Psoas muscle (tissue), 8 donors: ENCODE results near the gene ENG. TPM values are rescaled to one million over a fixed set of nuclear protein-coding genes. Genes with fewer than 3 reads are reported as not detected.
A peak's percentile ranks its signal among the peaks of the same experiment; 100 is the strongest.

Experiments used
- ATAC-seq, 4 donors: fragments of 200-7000 bp; cut with Tn5 transposase; one replicate each; pipeline ENCODE4 v1.9.1; 2020; ENCODE audit warnings: moderate library complexity in 3 of 4, mild to moderate bottlenecking in 2 of 4
- DNase-seq, 2 donors: peaks; one replicate each; pipeline ENCODE4 v3.0.0-alpha.2; 2020
- H3K27ac ChIP-seq: fragments of 200-600 bp; one replicate; pipeline ENCODE4 v1.8.0; 2022
- H3K27me3 ChIP-seq, 3 donors: fragments of 200-600 bp in 1 of 3; one replicate each; pipeline versions ENCODE4 v1.6.1 to v1.8.0; 2013 to 2022; ENCODE audit warnings: low read length in 2 of 3, mild to moderate bottlenecking in 2 of 3, moderate library complexity in 1 of 3; ENCODE audit not compliant: insufficient read depth in 3 of 3
- H3K36me3 ChIP-seq, 2 donors: fragments of 200-600 bp in 1 of 2; one replicate each; pipeline versions ENCODE4 v1.6.1 to v1.8.0; 2013 to 2022; ENCODE audit warnings: low read depth in 1 of 2, mild to moderate bottlenecking in 1 of 2, moderate library complexity in 1 of 2; ENCODE audit not compliant: insufficient read depth in 1 of 2
- H3K4me1 ChIP-seq: fragments of 200-600 bp; one replicate; pipeline ENCODE4 v1.8.0; 2022
- H3K4me3 ChIP-seq: fragments of 200-600 bp; one replicate; pipeline ENCODE4 v1.8.0; 2022; ENCODE audit warnings: mild to moderate bottlenecking
- H3K9me3 ChIP-seq: fragments of 200-600 bp; one replicate; pipeline ENCODE4 v1.8.0; 2022
- CTCF ChIP-seq: fragments of 200-600 bp; IDR thresholded peaks from one replicate; pipeline ENCODE4 v1.8.0; 2022; ENCODE audit warnings: antibody characterized with exemption
- WGBS, 3 donors: extraction: QIAGEN DNeasy Blood & Tissue Kit; methylation state at CpG; one replicate each; pipeline versions ENCODE4 v1.1.6 to v1.1.7; 2013; 5-methylcytosine and 5-hydroxymethylcytosine counted together
- intact Hi-C, 2 donors: fragments of 100-400 bp; cut with DNase I; formaldehyde crosslinking; loops; one replicate each; pipeline versions ENCODE4 v1.11.0 to v1.14.2; 2022
- polyA plus RNA-seq, 3 donors: library from polyadenylated mRNA; stranded (reverse); fragments of 200-250 nt; gene quantifications; one replicate each; pipeline ENCODE4 v1.2.3, GENCODE V29; 2013
- total RNA-seq, 4 donors: library from RNA; stranded (reverse); fragmentation: NEBNext Ultra II Directional in 2 of 4; extraction: Animal tissue kit (Norgen Biotek cat#: 25700) in 2 of 4; gene quantifications; one replicate each; pipeline versions ENCODE4 v1.2.1 to v1.2.4, GENCODE V29; 2021 to 2023
- donor health status: healthy with polysubstance abuse.
- donor health status: DM: no; HTN: no; CAD: no; lungs with moderate emphysema.
- donor health status: Bipolar disorder and iron deficiency.
- donor health status: healthy.
- donor health status: DM: yes; HTN: yes; CAD: no.
- donor health status: DM: no; HTN: no; CAD: no.
- donor health status: DM: no; HTN: no; CAD: no.
- donor health status: DM: yes; HTN: yes; CAD: no.

The ENG gene
- total and polyA plus RNA-seq, 7 donors: 22.1 to 80.4 (median 38.6) TPM

- H3K9me3 ChIP-seq: no peaks in the 10 kb centered on the region
- TF ChIP-seq CTCF: no peak
- 1 to 4% (median 2%) methylated on average over 12 of the region's 12 CpGs for WGBS, 3 donors
- H3K4me3 ChIP-seq: peak overlapping the region; percentile 96
- ATAC-seq: no peak
- intact Hi-C loops: loop anchor here (2.0 to 10.0 kb wide), 5 partner anchors 14 to 138 kb away; partner anchors contain the start of genes AK1 (in 1 of the 2) and ST6GALNAC4 (in 1 of the 2)
- H3K27me3 ChIP-seq: no peaks in the 10 kb centered on the region
- peaks cover 7 to 52% of the 10 kb centered on the region in 2 donors for H3K36me3 ChIP-seq
- DNase-seq: no peak
- peak overlapping the region; percentile 93 for H3K27ac ChIP-seq
- H3K4me1 ChIP-seq: peaks cover 22% of the 10 kb centered on the region
These were observed 67.7 kb downstream of the ENG start for GRCh38 chr9:127786773-127787104.

- peak within 1 kb of the TSS; percentile 96 for H3K4me3 ChIP-seq
- no peak for TF ChIP-seq CTCF
- H3K4me1 ChIP-seq: peaks cover 22% of the 10 kb centered on the region
- no peaks in the 10 kb centered on the region for H3K27me3 ChIP-seq
- H3K27ac ChIP-seq: peak within 1 kb of the TSS; percentile 93
- WGBS, 3 donors: 0 to 1% (median 0%) methylated on average over 54 to 75 of the region's 75 CpGs
- ATAC-seq (peak; percentile 83 to 86 (median 84)), DNase-seq (peak; percentile 91 to 96)
- intact Hi-C loops: loop anchor here (2.0 to 10.0 kb wide), 8 partner anchors 15 to 195 kb away; partner anchors contain the start of genes AK1 (in 1 of the 2), ST6GALNAC4 (in 1 of the 2) and TOR2A (in 1 of the 2)
- peaks cover 7 to 47% of the 10 kb centered on the region in 2 donors for H3K36me3 ChIP-seq
- H3K9me3 ChIP-seq: no peaks in the 10 kb centered on the region
These were observed 68.3 kb downstream of the ENG start, which contains the start of gene CDK9 for GRCh38 chr9:127785933-127786772. Gene CDK9, plus strand, starts transcription at chr9:127786034. Its CDS starts 115 bp downstream, at chr9:127786149.

GRCh38 chr9:127785023-127785932, 69.2 kb downstream of the ENG start:
- ATAC-seq (peak; percentile 72 to 86 (median 80)), DNase-seq (peak; percentile 91 to 94)
- Histone ChIP-seq H3K36me3 (peaks cover 7 to 38% of the 10 kb centered on the region in 2 donors), H3K4me1 (peaks cover 22% of the 10 kb centered on the region), H3K27me3 (no peaks in the 10 kb centered on the region), H3K4me3 (peak overlapping the region; percentile 96), H3K27ac (peak overlapping the region; percentile 93), H3K9me3 (no peaks in the 10 kb centered on the region)
- intact Hi-C loops: loop anchor here (2.0 to 10.0 kb wide), 7 partner anchors 46 to 194 kb away; partner anchors contain the start of genes AK1 (in 1 of the 2), ST6GALNAC4 (in 1 of the 2) and TOR2A (in 1 of the 2)
- peak; percentile 84 for TF ChIP-seq CTCF
- 0 to 1% (median 1%) methylated on average over 11 to 116 of the region's 123 CpGs for whole genome bisulfite sequencing, 3 donors

- Histone ChIP-seq H3K9me3 (no peaks in the 10 kb centered on the region), H3K27ac (peak overlapping the region; percentile 36), H3K4me1 (peaks cover 18% of the 10 kb centered on the region), H3K36me3 (peaks cover 3 to 19% of the 10 kb centered on the region in 2 donors), H3K27me3 (no peaks in the 10 kb centered on the region), H3K4me3 (no peak overlapping the region)
- ATAC-seq: no peak
- peak; percentile 56 to 78 for DNase-seq
- TF ChIP-seq CTCF: no peak
- WGBS, 3 donors: 67 to 70% (median 67%) methylated on average over 20 of the region's 20 CpGs
- intact Hi-C loops: loop anchor here (2.0 to 10.0 kb wide), 4 partner anchors 45 to 193 kb away; partner anchors contain the start of gene TOR2A (in 1 of the 2)
These were observed 71.1 kb downstream of the ENG start for GRCh38 chr9:127783111-127784008.
